ENCODE results near the gene XIAP.
"Not testable (repeated sequence)": the region's sequence is repeated elsewhere in the genome, so short reads cannot be mapped to it uniquely, and the experiment has no call there.

XIAP gene

DNA sequence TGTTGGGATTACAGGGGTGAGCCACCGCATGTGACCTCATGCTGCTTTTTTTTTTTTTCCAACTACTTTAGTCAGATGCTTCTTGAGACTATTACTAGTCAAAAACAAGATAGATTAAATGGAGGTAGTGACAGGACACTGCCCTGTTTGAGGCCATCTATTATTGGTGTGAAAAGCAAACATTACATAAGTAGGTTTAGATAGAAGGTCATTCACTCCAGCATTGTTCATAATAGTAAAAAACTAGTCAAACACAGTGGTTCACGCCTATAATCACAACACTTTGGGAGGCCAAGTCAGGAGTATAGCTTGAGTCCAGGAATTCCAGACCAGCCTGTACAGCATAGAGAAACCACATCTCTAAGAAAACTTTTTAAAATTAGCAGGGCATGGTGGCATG lies 16.3 kb downstream of the XIAP start:
- DNase-seq (ENCODE audit: low read depth), result no peak

DNA sequence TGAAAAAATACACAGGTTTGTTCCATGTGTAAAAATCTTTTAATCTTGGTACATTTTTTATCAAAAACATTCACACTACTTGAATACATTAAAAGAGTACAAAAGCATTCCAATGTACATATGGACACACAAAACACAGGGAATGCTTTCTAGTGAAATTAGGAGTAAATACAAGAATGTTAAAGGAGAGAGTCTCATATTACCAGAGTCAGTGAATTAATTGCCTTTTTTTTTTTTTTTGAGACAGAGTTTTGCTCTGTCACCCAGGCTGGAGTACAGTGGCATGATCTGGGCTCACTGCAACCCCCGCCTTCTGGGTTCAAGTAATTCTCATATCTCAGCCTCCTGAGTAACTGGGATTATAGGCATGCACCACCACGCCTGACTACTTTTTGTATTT lies 17.0 kb downstream of the XIAP start:
- DNase-seq (ENCODE audit: low read depth), result no peak

DNA sequence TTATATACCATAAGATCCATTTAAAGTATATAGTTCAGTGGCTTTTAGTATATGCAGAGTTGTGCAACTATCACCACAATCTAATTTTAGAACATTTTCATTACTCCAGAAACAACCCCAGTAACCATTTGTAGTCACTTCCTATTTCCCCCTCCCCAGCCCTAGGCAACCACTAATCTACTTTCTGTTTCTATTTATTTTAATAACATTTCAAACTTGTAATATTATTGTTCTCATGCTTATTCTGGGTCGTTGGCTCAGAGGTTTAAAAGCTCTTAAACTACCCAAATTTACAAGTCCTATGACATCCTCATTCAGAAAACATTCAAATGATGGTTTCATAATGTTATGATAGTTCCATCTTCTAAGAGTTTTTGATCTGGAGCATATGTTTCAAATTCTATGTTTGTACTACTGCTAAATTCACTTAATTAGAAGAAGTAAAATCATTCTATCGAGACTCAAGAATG lies 18.4 kb downstream of the XIAP start:
- peak; percentile 40 for DNase-seq (ENCODE audit: low read depth)

DNA sequence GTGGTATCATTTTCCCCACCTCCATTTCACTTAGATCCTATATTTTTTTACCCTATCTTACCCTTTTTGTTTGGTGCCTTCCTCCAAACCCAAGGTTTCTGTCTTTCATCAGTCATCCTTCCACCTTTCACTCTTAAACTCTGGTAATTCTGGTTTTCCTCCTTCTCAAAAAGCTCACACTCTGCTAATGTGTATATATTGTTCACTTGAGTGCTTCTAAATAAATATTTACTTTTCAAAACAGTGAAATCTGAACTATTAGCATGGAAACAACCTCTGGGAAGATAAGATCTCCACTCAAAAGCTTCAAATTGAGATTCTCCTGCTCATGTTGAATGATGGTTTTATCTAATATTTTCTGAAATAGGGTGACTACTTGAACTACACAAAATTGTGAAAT lies 21.5 kb downstream of the XIAP start:
- DNase-seq (ENCODE audit: low read depth), result no peak

DNA sequence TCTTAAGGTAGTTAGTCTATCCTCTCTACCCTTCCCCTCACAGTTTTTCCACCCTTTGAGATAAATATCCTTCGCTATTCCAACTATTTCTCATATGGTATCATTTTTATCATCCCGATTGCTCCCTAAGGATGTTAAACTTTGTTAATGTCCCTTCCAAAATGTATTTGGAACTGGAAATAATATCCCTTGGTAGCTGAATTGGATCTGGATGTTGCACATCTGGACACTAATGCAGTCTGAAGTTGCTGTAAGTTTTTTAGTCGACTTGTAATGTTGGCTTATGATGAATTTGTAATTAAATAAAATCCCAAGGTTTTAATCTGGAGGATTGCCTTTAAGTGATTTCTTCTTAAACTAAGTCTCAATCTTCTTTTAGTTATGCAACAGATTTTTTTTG lies 22.5 kb downstream of the XIAP start:
- no peak for DNase-seq (ENCODE audit: low read depth)

DNA sequence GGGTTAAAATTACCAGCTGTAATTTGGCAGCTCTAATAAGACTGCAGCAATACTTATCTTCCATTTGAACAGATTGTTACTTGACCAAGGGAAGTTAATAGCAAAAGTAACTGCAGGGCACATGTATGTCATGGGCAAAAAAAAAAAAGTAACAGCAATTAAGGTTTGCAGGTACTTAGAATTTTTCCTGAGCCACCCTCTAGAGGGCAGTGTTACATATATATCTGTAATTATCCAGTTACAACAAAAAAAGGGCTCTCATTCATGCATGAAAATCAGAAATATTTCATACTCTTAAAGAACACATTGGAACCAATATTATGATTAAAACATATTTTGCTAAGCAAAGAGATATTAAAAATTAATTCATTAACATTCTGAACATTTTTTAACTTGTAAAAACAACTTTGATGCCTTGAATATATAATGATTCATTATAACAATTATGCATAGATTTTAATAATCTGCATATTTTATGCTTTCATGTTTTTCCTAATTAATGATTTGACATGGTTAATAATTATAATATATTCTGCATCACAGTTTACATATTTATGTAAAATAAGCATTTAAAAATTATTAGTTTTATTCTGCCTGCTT lies 25.1 kb downstream of the XIAP start:
- DNase-seq (ENCODE audit: low read depth), result peak; percentile 54

DNA sequence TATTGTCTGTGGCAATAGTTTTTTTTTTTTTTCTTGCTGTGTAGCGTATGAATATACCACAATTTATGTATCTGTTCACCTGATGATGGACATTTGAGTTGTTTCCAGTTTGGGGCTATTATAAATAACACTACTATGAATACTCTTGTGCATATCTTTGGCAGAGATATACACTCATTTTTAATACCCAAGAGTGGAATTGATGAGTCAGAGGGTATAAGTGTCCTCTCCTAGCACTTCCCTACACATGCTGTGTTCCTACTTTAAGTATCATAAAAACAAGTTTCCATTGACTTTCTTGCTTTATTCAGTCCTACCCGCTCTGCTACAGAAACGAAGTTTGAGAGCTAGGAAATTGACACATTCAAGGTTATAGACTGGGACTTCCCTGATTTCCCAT lies 39.8 kb downstream of the XIAP start:
- DNase-seq (ENCODE audit: low read depth), result peak; percentile 63

DNA sequence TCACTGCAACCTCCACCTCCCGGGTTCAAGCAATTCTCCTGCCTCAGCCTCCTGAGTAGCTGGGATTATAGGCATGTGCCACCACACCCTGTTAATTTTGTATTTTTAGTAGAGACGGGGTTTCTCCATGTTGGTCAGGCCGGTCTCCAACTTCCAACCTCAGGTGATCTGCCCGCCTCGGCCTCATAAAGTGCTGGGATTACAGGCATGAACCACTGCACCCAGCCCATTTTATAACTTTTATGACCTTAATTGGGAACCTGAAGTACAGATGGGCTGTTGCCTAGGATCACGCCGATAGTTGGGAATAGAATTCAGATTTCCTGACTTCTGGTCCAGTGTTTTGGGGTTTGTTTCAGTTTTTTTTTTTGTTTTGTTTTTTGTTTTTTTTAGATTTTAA lies 43.4 kb downstream of the XIAP start:
- not testable (repeated sequence) for DNase-seq (ENCODE audit: low read depth)

DNA sequence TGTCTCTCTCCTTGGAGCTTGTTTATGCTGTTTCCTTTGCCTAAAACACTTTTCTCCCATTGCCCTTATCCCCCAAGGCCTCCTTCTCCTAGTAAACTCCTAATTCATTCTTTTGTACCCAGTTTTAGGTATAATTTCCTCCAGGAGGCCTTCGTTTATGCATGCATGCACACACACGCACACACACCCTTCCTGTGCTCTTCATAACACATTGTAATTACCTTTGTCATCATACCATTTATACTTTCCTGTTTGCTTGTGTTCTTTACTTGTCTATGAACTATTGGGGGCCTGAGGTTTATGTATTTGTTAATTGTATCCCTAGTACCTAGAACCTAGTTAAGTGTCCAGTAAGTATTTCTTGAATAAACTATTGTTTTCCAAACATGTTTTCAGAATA lies 45.5 kb downstream of the XIAP start:
- DNase-seq (ENCODE audit: low read depth), result no peak

DNA sequence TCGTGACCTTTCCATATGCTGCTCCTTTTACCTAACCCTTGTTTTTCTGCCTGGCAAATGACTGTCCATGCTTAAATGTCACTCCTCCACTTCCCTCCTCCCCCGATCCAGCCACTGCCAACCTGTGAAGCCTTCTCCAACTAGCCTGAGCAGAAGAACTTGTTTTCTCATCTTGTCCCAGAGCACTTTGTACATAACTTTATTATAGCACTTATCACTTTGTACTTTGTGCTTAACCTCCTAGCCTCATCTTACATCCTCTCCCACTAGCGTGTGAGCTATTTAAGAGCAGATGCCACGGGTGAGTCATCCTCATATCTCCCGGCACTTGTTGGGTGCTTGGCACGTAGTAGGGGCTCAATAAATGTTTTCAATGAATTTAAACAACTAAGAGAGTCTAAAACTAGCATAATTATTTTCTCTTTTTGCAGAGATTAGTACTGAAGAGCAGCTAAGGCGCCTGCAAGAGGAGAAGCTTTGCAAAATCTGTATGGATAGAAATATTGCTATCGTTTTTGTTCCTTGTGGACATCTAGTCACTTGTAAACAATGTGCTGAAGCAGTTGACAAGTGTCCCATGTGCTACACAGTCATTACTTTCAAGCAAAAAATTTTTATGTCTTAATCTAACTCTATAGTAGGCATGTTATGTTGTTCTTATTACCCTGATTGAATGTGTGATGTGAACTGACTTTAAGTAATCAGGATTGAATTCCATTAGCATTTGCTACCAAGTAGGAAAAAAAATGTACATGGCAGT lies 46.9 kb downstream of the XIAP start:
- peak; percentile 15 for DNase-seq (ENCODE audit: low read depth)

DNA sequence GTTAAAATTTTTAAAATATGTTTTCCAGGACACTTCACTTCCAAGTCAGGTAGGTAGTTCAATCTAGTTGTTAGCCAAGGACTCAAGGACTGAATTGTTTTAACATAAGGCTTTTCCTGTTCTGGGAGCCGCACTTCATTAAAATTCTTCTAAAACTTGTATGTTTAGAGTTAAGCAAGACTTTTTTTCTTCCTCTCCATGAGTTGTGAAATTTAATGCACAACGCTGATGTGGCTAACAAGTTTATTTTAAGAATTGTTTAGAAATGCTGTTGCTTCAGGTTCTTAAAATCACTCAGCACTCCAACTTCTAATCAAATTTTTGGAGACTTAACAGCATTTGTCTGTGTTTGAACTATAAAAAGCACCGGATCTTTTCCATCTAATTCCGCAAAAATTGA lies 49.7 kb downstream of the XIAP start:
- peak; percentile 64 for DNase-seq (ENCODE audit: low read depth)

DNA sequence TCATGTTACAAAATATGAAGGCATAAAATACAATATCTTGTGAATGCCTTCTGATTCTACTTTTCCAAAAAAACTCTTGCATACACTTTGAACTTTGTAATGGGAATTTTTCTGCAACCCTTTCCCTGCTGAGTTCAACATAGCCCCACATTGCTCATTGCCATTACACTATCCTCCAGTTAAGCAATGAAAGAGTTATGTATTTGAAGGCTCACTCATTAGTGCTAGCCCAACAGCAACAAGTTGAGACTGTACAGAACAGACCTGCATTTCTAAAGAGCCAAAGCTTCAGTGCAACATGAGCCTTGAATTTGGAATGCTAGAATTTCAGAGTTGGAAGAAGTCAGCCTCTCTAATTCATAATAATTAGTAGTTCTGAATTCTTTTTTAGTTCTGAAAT lies 57.2 kb downstream of the XIAP start:
- DNase-seq (ENCODE audit: low read depth), result no peak

DNA sequence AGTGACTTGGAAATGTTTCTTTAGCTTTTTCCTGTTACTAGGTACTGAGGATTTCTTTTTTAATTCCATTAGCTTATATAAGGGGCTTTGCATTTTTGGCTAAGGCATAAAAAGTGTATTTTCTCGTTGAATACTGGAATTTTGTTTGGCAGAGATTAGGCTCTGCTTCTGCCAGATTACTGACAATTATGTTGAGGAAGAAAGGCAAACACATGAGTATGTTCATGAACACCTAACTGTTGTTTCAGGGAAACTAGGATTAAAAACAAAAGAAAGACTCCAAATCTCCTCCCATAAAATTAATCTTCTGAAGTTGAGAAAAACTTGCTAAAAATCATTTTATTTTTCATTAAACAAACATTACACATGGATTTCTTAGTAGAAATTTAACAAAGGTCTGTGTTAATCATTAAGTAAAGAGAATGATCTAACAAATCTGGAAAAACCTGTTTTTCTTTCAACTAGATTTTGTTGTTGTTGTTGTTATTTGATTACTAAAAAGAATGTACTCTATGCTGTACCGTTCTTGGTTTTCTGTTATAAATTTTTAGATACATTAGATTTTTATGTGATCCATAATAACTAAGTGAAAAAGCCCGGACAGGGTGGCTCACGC lies 58.4 kb downstream of the XIAP start:
- DNase-seq (ENCODE audit: low read depth), result no peak

DNA sequence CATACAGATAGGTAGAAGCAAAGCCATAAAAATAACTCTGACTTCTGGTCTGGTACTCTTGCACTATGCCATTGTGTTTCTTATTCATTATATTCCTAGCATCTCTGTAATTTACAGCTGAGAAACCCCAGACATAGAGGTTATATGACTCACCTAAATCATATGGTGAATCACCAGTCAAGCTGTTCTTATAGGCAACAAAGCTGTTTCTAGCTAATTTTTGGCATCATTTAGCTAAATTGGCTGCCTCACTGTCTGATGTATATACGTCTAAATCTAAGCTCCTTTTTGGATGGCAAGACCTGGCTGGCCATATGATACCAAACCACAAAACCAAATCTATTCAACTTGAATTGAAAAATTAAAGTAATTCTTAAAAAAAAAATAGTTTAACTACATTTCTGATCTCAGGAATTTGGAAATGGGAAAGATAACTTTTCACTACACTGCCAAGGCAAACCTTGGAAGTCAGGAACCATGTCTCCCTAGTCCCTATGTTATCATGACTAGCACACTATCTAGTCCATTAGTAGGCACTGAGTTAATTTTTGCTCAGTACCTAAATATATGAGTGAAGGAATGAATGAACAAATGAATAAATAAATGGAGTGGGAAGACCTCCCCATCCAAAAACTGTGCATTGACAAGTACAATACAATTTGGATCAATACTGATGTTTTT lies 60.4 kb downstream of the XIAP start:
- peak; percentile 81 for DNase-seq (ENCODE audit: low read depth)

DNA sequence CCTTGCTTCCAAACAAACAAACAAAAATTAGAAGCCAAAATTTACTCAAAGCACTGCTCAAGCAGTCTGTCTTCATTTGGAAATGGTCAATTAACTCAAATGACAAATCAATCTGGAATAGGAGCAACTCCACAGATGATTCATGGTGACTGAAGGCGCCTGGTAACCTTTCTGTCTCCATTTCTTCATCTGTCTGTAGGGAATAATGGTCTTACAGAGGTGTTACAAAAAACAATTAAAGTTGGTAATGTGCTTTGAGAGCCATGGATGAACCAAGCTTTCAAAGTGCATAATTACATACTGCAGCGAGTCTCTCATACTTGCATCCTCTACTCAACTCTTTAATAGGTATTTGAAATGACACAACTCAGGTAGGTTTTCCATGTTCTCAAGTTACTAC lies 63.4 kb downstream of the XIAP start:
- DNase-seq (ENCODE audit: low read depth), result no peak

DNA sequence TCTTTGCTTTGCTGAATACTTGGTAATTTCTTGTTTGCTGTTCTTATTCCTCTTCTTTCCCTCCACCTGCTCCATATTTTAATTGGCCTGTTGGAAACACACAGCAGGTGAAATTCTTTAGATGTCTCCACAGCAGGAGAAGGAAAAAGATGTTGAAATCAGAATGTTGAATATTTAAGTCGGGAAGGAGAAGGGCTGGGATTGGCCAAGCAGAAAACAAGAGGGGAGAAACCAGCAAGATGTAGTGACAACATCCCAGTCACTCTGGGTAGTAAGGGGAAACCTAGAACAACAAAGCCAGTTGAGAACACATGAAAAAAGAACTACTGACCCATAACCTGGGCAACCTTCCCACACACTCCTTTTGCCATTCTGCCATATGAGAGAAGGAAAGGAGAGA lies 64.3 kb downstream of the XIAP start:
- no peak for DNase-seq (ENCODE audit: low read depth)

DNA sequence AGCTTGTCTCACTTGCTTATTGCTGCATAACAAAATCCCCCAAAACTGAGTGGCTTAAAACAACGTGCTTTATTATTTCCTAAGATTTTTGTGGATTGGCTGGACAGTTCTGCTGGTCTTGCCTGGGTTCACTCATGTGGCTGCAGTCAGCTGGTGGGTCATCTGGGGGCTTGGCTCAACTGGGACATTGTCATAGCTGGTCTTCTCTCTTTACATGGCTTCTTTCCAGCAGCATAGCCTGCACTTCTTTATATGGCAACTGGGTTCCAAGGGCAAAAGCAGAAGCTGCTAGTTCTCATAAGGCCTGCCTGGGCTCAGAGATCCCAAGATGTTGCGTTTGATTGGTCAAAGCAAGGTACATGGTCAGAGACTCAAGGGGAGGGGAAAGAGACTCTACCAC lies 68.0 kb downstream of the XIAP start:
- no peak for DNase-seq (ENCODE audit: low read depth)

DNA sequence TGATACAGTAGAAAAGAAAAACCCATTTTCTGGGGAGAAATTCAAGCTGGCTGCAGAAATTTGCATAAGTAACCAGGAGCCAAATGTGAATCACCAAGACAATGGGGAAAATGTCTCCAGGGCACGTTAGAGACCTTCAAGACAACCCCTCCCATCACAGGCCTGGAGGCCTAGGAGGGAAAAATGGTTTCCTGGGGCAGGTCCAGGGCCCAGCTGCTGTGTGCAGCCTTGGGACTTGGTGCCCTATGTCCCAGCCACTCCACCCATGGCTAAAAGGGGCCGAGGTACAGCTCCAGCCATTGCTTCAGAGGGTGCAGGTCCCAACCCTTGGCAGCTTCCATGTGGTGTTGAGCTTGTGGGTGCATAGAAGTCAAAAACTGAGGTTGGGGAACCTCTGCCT lies 72.2 kb downstream of the XIAP start:
- DNase-seq (ENCODE audit: low read depth), result not testable (repeated sequence)

DNA sequence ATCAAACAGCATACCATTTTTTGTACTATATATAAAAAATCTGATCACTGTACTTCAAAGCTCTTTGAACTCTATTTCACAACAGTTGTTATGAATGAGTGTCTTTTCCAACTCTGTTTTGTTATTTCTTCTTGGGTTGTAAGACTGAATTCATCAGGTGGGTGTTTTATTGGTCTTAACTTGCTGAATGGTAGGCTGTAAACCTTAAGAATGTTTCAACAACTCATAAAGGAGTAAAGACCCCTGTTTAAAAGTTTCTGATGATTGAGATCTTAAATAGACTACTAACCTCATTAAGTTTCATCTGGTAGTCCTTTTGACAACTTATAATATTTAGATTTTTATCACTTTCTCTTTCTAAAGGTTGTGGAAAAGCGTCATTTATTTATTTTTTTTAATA lies 83.2 kb downstream of the XIAP start:
- no peak for DNase-seq (ENCODE audit: low read depth)

DNA sequence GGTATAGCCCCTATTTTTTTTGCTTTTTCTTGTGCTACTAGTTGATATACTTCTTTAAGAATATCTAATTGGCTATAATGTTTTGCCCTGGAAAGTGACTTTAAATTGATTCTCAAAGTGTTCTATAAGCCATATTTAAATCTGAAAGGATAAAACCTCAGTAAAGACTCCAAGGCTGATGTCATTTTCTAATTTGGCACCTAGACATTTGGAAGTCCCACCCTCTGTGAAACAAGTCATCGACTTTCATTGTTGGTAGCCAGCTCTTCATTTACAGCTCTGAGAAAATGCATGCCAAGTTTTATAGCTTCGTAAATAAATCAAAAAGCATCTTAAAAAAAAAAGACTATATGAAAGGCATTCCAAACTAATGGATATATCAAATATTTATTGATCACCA lies 83.6 kb downstream of the XIAP start:
- DNase-seq (ENCODE audit: low read depth), result no peak

DNA sequence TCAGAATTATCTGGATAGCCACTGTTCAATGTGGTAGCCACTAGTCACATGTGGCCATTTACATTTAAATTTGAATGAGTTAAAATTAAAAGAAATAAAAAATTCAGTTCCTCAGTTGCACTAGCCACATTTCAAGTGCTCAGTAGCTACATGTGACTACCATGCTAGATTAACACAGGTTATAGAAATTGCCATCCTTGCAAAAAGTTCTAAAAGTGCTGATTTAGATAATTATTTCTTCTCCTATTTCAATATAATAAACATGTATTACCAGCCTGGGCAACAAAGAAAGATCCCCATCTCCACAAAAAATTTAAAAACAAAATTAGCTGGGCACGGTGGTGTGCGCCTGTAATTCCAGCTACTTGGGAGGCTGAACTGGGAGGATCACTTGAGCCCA lies 90.0 kb downstream of the XIAP start:
- no peak for DNase-seq (ENCODE audit: low read depth)

DNA sequence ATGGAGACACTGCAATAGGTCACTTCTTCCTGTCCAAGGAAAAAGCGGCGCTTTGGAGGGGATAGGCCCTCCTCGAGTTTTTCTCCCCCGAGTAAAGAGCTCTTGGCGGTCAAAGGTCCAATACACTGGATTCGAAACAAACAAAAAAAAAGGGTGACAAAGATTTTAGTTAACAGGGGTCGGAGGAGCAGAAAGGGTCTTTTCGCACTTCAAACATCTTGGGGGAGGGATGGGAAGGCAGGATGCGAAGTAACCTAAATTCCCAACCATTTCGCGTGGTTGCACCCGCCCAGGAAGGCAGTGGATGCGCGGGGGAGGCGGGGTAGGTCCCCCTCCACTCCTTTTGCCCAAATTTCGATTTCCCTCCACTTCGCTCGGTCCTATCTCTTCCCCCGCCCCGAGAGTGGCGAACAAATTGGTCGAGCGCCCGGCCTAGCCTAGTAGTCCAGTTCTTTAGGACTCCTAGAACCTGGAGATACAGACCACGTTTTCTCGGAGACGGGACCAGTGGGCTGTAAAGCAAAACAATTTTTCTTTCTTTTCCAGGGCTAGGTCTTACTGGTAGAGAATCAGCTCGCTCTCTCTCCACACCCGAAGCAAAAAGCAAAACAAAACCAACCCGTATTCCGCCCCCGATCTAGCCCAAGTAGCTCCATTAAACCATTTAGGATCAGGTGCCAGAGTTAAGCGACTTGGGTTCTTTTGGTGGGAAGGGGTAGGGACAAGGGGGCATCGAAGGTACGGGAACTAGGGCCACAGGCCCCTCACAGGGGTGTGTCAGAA lies 99.6 kb downstream of the XIAP start:
- DNase-seq (ENCODE audit: low read depth), result peak; percentile 34
